ENCODE data around the gene CMA1. TPM values are rescaled to one million over a fixed set of nuclear protein-coding genes. Genes with fewer than 3 reads are reported as not detected.

CMA1 gene
- total RNA-seq = not detected

GRCh38 chr14:24508155-24508840 is at the start of gene CMA1:
CMA1 (minus strand) TSS chr14:24508265; CDS start chr14:24508235, 30 bp downstream.

Other genes with a start within 250 kb of the CMA1 start
- 4.4 TPM for gene TGM1, start 245.1 kb downstream of the CMA1 start, total RNA-seq
- gene RABGGTA, start 236.7 kb downstream of the CMA1 start, total RNA-seq = 30.7 TPM
- 13.8 TPM for gene DHRS1, start 208.5 kb downstream of the CMA1 start, total RNA-seq
- 25.4 TPM for gene NOP9, start 208.4 kb downstream of the CMA1 start, total RNA-seq
- 5.6 TPM for gene CIDEB, start 200.3 kb downstream of the CMA1 start, total RNA-seq
- gene LTB4R2, start 198.1 kb downstream of the CMA1 start, total RNA-seq = 2.2 TPM
- gene LTB4R, start 196.8 kb downstream of the CMA1 start, total RNA-seq = 1.6 TPM
- gene ADCY4, start 173.2 kb downstream of the CMA1 start, total RNA-seq = 3.1 TPM
- not detected for gene RIPK3, start 168.3 kb downstream of the CMA1 start, total RNA-seq
- gene NFATC4, start 140.1 kb downstream of the CMA1 start, total RNA-seq = 4.4 TPM
- gene NYNRIN, start 109.3 kb downstream of the CMA1 start, total RNA-seq = 34.7 TPM
- gene CBLN3, start 78.6 kb downstream of the CMA1 start, total RNA-seq = not detected
- gene KHNYN, start 78.3 kb downstream of the CMA1 start, total RNA-seq = 22.5 TPM
- gene SDR39U1, start 65.5 kb downstream of the CMA1 start, total RNA-seq = 24.7 TPM
- not detected for gene CTSG, start 68.0 kb upstream of the CMA1 start, total RNA-seq
- not detected for gene GZMH, start 101.4 kb upstream of the CMA1 start, total RNA-seq
- not detected for gene GZMB, start 125.9 kb upstream of the CMA1 start, total RNA-seq